A673 (cell line): Measurements from ENCODE around the gene LRRC36. TPM values are rescaled to one million over a fixed set of nuclear protein-coding genes. Genes with fewer than 3 reads are reported as not detected.

Experiments used
- BruUV-seq: library from RNA; stranded (reverse); fragments of 400-500 nt; replicated peaks from 2 replicates; lab custom pipeline; 2021; lab: Mats Ljungman, UMichigan
- CTCF ChIA-PET: fragments of 300-600 bp; sonication (Branson Sonifier 250); formaldehyde crosslinking; loops from one replicate; lab custom pipeline; 2022; ENCODE audit warnings: antibody characterized with exemption; lab: Charles Lee
- POLR2A ChIA-PET: fragments of 300-600 bp; sonication (Branson Sonifier 250); formaldehyde crosslinking; loops from one replicate; lab custom pipeline; 2022; ENCODE audit warnings: antibody characterized with exemption; ENCODE audit not compliant: low non-redundant PET; lab: Charles Lee
- DNase-seq: peaks from one replicate; pipeline ENCODE4 v3.0.0-alpha.2; 2015; ENCODE audit warnings: low spot score
- H3K27ac ChIP-seq: fragments of 200-600 bp; sonication (generic); 2 replicates; pipeline ENCODE4 v1.5.1; 2016; ENCODE audit warnings: mixed run types, low read depth, mild to moderate bottlenecking, mixed read lengths, antibody characterized with exemption, low read length; ENCODE audit not compliant: poor library complexity, severe bottlenecking
- H3K27me3 ChIP-seq: fragments of 200-600 bp; sonication (generic); replicated peaks from 2 replicates; pipeline ENCODE4 v1.6.1; 2017; ENCODE audit warnings: mixed run types, low read depth, mild to moderate bottlenecking, mixed read lengths, antibody characterized with exemption, low read length; ENCODE audit not compliant: insufficient read depth, poor library complexity
- H3K36me3 ChIP-seq: fragments of 200-600 bp; sonication (generic); 2 replicates; pipeline ENCODE4 v1.6.1; 2016; ENCODE audit warnings: mixed run types, mild to moderate bottlenecking, mixed read lengths, antibody characterized with exemption, low read length; ENCODE audit not compliant: insufficient read depth, poor library complexity, severe bottlenecking
- H3K4me1 ChIP-seq: fragments of 200-600 bp; sonication (generic); 2 replicates; pipeline ENCODE4 v1.6.1; 2017; ENCODE audit warnings: mixed run types, mild to moderate bottlenecking, mixed read lengths, antibody characterized with exemption, low read length; ENCODE audit not compliant: insufficient read depth, poor library complexity, severe bottlenecking
- H3K4me3 ChIP-seq: fragments of 200-600 bp; sonication (generic); 2 replicates; pipeline ENCODE4 v1.5.1; 2016; ENCODE audit warnings: low read depth, mixed run types, mild to moderate bottlenecking, mixed read lengths, low read length; ENCODE audit not compliant: poor library complexity, severe bottlenecking
- H3K9me3 ChIP-seq: fragments of 200-600 bp; sonication (generic); 2 replicates; pipeline ENCODE4 v1.6.1; 2016; ENCODE audit warnings: mixed run types, low read depth, mild to moderate bottlenecking, mixed read lengths, antibody characterized with exemption, low read length; ENCODE audit not compliant: poor library complexity, severe bottlenecking
- CTCF ChIP-seq: fragments of 300-800, 200-600 bp; sonication (generic); conservative IDR thresholded peaks from 2 replicates; pipeline ENCODE4 v1.5.1; 2017; ENCODE audit warnings: low read depth, mild to moderate bottlenecking, antibody characterized with exemption, low read length, moderate library complexity, mixed read lengths
- EZH2 ChIP-seq: fragments of 200-600 bp; sonication (generic); IDR thresholded peaks from 2 replicates; pipeline ENCODE4 v1.6.1; 2017; ENCODE audit warnings: borderline replicate concordance, low read depth, mild to moderate bottlenecking, mixed read lengths, antibody characterized with exemption, low read length; ENCODE audit not compliant: poor library complexity, severe bottlenecking
- intact Hi-C: fragments of 100-400 bp; cut with micrococcal nuclease; formaldehyde crosslinking; loops from one replicate; pipeline ENCODE4 v1.10.0; 2022; ENCODE audit not compliant: unreplicated experiment
- total RNA-seq: library from RNA; stranded (reverse); gene quantifications from 2 replicates; pipeline ENCODE4 v1.2.3, GENCODE V29; 2021

Gene LRRC36
- total RNA-seq, 1 experiment from 2014 or later, result not detected

DNA sequence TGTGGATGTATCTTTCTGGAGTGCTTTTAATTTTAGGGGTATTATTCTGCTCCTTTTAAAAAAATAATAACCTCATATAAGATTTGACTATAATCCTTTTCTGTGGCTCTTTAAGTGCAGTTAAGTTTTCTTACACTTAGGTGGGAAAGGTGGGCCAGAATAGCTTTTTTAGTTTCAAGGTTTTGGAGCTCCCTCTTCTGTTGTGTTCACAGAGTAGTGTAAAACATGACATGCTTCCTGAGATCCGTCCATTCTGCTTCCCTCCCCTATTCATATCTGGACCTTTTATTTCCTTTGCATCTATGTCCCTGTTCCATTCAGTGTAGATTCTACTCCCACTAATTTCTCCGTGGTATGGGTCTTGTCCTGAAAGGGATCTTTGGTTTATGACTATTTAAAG lies 12.8 kb downstream of the LRRC36 start:
- DNase-seq, result no peak
- POLR2A ChIA-PET, result interaction anchor here (0.7 kb wide), 1 partner anchor 26 kb away, joined by 12 read pairs; no protein-coding TSS in a partner anchor
- CTCF ChIA-PET, result interaction anchor here (0.6 kb wide), 1 partner anchor 322 kb away, joined by 4 read pairs; no protein-coding TSS in a partner anchor
- no peaks in the 10 kb centered on the region for H3K36me3 ChIP-seq
- H3K4me1 ChIP-seq, result no peaks in the 10 kb centered on the region
- no peak overlapping the region for H3K4me3 ChIP-seq
- no TSS peak for BruUV-seq
- H3K9me3 ChIP-seq, result no peaks in the 10 kb centered on the region
- H3K27me3 ChIP-seq, result no peaks in the 10 kb centered on the region
- peak; percentile 26; the same call in 1 of the 2 replicates for TF ChIP-seq CTCF
- no peak for TF ChIP-seq EZH2
- intact Hi-C loops, result no loop called here
- H3K27ac ChIP-seq, result no peak overlapping the region

GRCh38 chr16:67341250-67341649 lies 14.6 kb downstream of the LRRC36 start:
- ChIA-PET CTCF (no interaction called here), POLR2A (no interaction called here)
- no peak for TF ChIP-seq EZH2
- no peak for TF ChIP-seq CTCF
- H3K36me3 ChIP-seq, result no peaks in the 10 kb centered on the region
- H3K4me3 ChIP-seq, result no peak overlapping the region
- no peaks in the 10 kb centered on the region for H3K9me3 ChIP-seq
- no peaks in the 10 kb centered on the region for H3K27me3 ChIP-seq
- DNase-seq, result no peak
- no TSS peak for BruUV-seq
- H3K4me1 ChIP-seq, result no peaks in the 10 kb centered on the region
- intact Hi-C loops, result no loop called here
- H3K27ac ChIP-seq, result no peak overlapping the region

- Histone ChIP-seq H3K9me3 (no peaks in the 10 kb centered on the region), H3K27ac (no peak overlapping the region), H3K36me3 (no peaks in the 10 kb centered on the region), H3K4me1 (no peaks in the 10 kb centered on the region), H3K27me3 (no peaks in the 10 kb centered on the region), H3K4me3 (no peak overlapping the region)
- TF ChIP-seq CTCF, result no peak
- TF ChIP-seq EZH2, result no peak
- DNase-seq, result no peak
- intact Hi-C loops, result no loop called here
- ChIA-PET POLR2A (no interaction called here), CTCF (no interaction called here)
- no TSS peak for BruUV-seq
These were observed 16.0 kb downstream of the LRRC36 start for GRCh38 chr16:67342616-67343015.
